Gastroesophageal sphincter (tissue), 3 donors: ENCODE results near the gene BHLHE23.

ENCODE experiments used
- POLR2A ChIP-seq, 2 donors: fragments of 450-650 bp; IDR thresholded peaks; one replicate each; pipeline ENCODE4 v1.6.1; 2017; ENCODE audit warnings: antibody characterized with exemption in 2 of 2, mild to moderate bottlenecking in 2 of 2, moderate library complexity in 1 of 2
- POLR2AphosphoS5 ChIP-seq: sonication (generic); formaldehyde crosslinking; IDR thresholded peaks from one replicate; pipeline ENCODE4 v1.6.1; 2017; ENCODE audit warnings: antibody characterized with exemption
- TF ChIP-seq, protein P1 (sequence below), 4 experiments: fragments of 200-600 bp in 2 of 4; fragments of 450-650 bp in 2 of 4; sonication (generic) in 1 of 4; IDR thresholded peaks; one replicate each; pipeline ENCODE4 v1.5.1; 2017 to 2019; ENCODE audit warnings: antibody characterized with exemption in 4 of 4, mild to moderate bottlenecking in 2 of 4, moderate library complexity in 2 of 4

DNA sequence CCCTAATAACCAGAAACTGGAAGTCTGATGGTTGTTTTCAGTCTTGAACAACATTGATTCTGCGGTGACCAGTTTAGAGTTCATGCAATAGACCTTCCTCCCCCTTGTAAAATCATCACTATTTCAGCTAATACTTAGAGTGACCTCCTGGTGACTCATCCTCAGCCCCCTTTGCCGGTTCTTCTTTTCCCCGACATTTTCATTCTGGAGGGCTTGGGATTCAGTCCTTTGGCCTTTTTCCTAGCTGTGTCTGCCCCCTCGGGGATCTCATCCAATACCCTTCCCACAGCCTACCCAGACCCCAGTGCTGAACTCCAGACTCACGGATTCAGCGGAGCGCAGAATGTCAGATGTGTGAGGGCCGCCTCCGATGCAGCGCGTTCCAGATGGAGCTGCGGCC lies 7.5 kb upstream of the BHLHE23 start:
- TF ChIP-seq POLR2AphosphoS5 (no peak), POLR2A (IDR thresholded peaks at IDR 0.05) (no peak)
- TF ChIP-seq, protein P1, sequence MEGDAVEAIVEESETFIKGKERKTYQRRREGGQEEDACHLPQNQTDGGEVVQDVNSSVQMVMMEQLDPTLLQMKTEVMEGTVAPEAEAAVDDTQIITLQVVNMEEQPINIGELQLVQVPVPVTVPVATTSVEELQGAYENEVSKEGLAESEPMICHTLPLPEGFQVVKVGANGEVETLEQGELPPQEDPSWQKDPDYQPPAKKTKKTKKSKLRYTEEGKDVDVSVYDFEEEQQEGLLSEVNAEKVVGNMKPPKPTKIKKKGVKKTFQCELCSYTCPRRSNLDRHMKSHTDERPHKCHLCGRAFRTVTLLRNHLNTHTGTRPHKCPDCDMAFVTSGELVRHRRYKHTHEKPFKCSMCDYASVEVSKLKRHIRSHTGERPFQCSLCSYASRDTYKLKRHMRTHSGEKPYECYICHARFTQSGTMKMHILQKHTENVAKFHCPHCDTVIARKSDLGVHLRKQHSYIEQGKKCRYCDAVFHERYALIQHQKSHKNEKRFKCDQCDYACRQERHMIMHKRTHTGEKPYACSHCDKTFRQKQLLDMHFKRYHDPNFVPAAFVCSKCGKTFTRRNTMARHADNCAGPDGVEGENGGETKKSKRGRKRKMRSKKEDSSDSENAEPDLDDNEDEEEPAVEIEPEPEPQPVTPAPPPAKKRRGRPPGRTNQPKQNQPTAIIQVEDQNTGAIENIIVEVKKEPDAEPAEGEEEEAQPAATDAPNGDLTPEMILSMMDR (IDR thresholded peaks at IDR 0.05) = no peak
